Parathyroid adenoma (tissue), 2 donors: Measurements from ENCODE around the gene FAM184B.

ENCODE experiments used
- H2AFZ ChIP-seq: fragments of 300-600 bp; sonication (generic); one replicate; pipeline ENCODE4 v1.7.0; 2017; ENCODE audit warnings: antibody characterized with exemption, mild to moderate bottlenecking
- H3K27ac ChIP-seq: fragments of 300-600 bp; sonication (generic); one replicate; pipeline ENCODE4 v1.7.0; 2017
- H3K27me3 ChIP-seq: fragments of 300-600 bp; sonication (generic); one replicate; pipeline ENCODE4 v1.7.0; 2017; ENCODE audit warnings: low read length; ENCODE audit not compliant: control insufficient read depth, insufficient read depth
- H3K36me3 ChIP-seq: fragments of 300-600 bp; sonication (generic); one replicate; pipeline ENCODE4 v1.7.0; 2017; ENCODE audit warnings: low read length; ENCODE audit not compliant: control insufficient read depth, insufficient read depth
- H3K4me1 ChIP-seq: fragments of 300-600 bp; sonication (generic); one replicate; pipeline ENCODE4 v1.7.0; 2017; ENCODE audit warnings: control low read depth
- H3K4me2 ChIP-seq: fragments of 300-600 bp; sonication (generic); one replicate; pipeline ENCODE4 v1.7.0; 2017; ENCODE audit warnings: low read length
- H3K4me3 ChIP-seq: fragments of 300-600 bp; sonication (generic); one replicate; pipeline ENCODE4 v1.7.0; 2017; ENCODE audit warnings: low read depth, low read length
- H3K79me2 ChIP-seq: fragments of 300-600 bp; sonication (generic); one replicate; pipeline ENCODE4 v1.7.0; 2017; ENCODE audit warnings: control low read depth
- H3K9ac ChIP-seq: fragments of 300-600 bp; sonication (generic); one replicate; pipeline ENCODE4 v1.7.0; 2017; ENCODE audit warnings: mild to moderate bottlenecking
- H3K9me3 ChIP-seq: fragments of 300-600 bp; sonication (generic); one replicate; pipeline ENCODE4 v1.7.0; 2017; ENCODE audit warnings: low read length; ENCODE audit not compliant: control insufficient read depth
- CTCF ChIP-seq: fragments of 300-600 bp; sonication (generic); IDR thresholded peaks from one replicate; pipeline ENCODE4 v1.7.0; 2017; ENCODE audit warnings: antibody characterized with exemption, mild to moderate bottlenecking
- donor health status: primary hyperparathyroidism.

Gene FAM184B

DNA sequence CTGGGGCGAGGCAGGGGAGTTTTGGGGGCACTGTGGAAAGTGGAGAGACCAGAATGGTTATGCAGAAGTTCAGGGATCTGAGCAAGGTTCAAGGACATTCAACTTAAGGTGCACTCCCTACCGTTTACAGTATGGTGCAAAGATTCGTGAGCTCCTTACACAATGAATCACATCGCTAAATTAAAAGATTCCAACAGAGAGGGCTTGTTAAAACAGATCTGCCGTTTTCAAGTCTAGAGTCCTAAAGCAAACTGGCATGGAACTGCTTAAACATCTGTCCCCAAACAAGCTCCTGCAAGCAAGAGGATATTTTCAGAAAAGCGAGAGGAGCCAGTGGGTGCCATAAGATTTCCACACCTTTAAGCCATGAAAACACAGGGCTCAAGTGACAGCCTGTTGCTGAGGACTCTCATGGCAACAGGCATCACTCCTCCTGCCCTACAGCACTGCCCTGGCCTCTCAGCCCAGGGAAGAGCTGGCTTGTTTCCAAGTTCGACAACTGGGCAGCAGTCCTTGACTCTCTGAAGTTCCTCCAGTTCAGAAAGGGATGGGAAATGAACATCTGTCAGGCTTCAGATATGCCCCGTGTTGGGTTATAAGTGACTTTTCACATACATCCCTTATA is 10.0 kb downstream of the FAM184B start:
- Histone ChIP-seq H2AFZ (no peak overlapping the region), H3K4me2 (no peak overlapping the region), H3K36me3 (no peaks in the 10 kb centered on the region), H3K27me3 (no peaks in the 10 kb centered on the region), H3K4me3 (no peak overlapping the region), H3K9ac (no peak overlapping the region), H3K4me1 (no peaks in the 10 kb centered on the region), H3K9me3 (no peaks in the 10 kb centered on the region), H3K79me2 (no peaks in the 10 kb centered on the region), H3K27ac (no peak overlapping the region)
- TF ChIP-seq CTCF: no peak

- Histone ChIP-seq H3K36me3 (no peaks in the 10 kb centered on the region), H3K9me3 (no peaks in the 10 kb centered on the region), H3K27me3 (no peaks in the 10 kb centered on the region), H3K9ac (no peak overlapping the region), H2AFZ (no peak overlapping the region), H3K4me3 (no peak overlapping the region), H3K27ac (no peak overlapping the region), H3K79me2 (no peaks in the 10 kb centered on the region), H3K4me2 (no peak overlapping the region), H3K4me1 (no peaks in the 10 kb centered on the region)
- TF ChIP-seq CTCF: no peak
These were observed 10.6 kb downstream of the FAM184B start for GRCh38 chr4:17770845-17771244.

DNA sequence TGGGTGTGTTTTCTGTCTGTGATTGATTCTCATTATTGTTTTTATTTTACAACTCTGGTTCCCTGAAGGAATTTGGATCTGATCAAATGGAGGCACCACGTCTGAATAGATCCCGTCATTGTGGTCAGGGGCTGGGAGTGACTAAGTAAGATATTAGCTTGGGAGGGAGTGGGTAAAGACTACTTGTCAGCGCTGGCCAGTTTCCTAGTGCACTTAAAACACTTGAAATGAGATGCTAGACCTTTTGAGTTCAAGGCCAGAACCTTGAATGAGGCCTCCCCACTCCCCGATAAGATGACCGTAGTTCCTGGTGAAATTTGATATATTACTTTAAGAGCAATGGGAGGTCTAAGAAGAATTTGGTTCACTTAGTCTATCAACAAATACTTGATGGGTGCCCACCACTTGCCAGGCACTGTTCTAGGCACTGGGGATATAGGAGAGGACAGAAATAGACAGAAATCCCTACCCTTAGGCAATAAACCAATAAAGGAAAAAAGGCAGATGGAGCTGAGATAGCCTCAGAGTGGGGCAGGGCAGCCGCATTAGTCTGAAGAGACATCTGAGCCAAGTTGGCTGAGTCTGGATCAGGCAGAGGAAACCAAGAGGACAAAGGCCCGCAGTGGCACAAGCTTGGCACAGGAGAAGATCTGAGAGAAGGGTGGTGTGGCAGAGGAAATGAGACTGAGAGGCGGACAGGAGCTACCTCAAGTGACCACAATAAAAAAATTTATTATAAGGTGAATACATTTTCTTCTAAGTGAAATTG is 11.8 kb downstream of the FAM184B start:
- Histone ChIP-seq H3K36me3 (no peaks in the 10 kb centered on the region), H3K79me2 (no peaks in the 10 kb centered on the region), H3K4me2 (no peak overlapping the region), H3K9ac (no peak overlapping the region), H3K4me3 (no peak overlapping the region), H2AFZ (no peak overlapping the region), H3K27ac (no peak overlapping the region), H3K9me3 (no peaks in the 10 kb centered on the region), H3K27me3 (no peaks in the 10 kb centered on the region), H3K4me1 (no peaks in the 10 kb centered on the region)
- TF ChIP-seq CTCF: no peak

DNA sequence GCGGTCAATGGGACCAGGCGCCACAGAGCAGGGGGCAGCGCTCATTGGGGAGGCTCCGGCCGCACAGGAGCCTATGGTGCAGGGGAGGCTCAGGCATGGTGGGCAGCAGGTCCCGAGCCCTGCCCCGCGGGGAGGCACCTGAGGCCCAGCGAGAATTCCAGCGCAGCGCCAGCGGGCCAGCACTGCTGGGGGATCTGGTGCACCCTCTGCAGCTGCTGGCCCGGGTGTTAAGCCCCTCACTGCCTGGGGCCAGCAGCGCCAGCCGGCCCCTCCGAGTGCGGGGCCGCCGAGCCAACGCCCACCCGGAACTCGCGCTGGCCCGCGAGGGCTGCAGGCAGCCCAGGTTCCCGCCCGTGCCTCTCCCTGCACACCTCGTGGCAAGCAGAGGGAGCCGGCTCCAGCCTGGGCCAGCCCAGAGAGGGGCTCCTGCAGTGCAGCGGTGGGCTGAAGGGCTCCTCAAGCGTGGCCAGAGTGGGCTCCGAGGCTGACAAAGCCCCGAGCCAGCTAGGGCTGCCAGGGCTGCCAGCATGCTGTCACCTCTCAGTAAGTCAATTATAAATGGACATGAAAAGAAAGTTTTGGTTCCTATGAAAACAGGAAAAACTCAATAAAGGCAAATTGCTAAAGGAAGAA is 14.5 kb downstream of the FAM184B start:
- H3K36me3 ChIP-seq: no peaks in the 10 kb centered on the region
- H3K27me3 ChIP-seq: no peaks in the 10 kb centered on the region
- no peak overlapping the region for H3K4me3 ChIP-seq
- H3K9me3 ChIP-seq: no peaks in the 10 kb centered on the region
- no peaks in the 10 kb centered on the region for H3K79me2 ChIP-seq
- no peak overlapping the region for H3K4me2 ChIP-seq
- no peak overlapping the region for H3K9ac ChIP-seq
- H3K27ac ChIP-seq: no peak overlapping the region
- H3K4me1 ChIP-seq: no peaks in the 10 kb centered on the region
- no peak for TF ChIP-seq CTCF
- H2AFZ ChIP-seq: no peak overlapping the region
